AG09319 (cell line): ENCODE results near the gene NCDN.

Experiments
- DNase-seq: peaks from one replicate; pipeline ENCODE4 v3.0.0-alpha.2; 2010; ENCODE audit warnings: low read depth; ENCODE audit errors: extremely low read depth
- CTCF ChIP-seq: IDR thresholded peaks from 2 replicates; pipeline ENCODE4 v1.5.1; 2011; ENCODE audit warnings: low read depth, mild to moderate bottlenecking, inconsistent platforms, low read length, moderate library complexity

NCDN gene

GRCh38 chr1:35590476-35591040 is 33.0 kb downstream of the NCDN start:
- TF ChIP-seq CTCF = no peak
- DNase-seq = no peak

- no peak for TF ChIP-seq CTCF
- no peak for DNase-seq
Measured at GRCh38 chr1:35591211-35591610, 33.6 kb downstream of the NCDN start.

- DNase-seq = no peak
- TF ChIP-seq CTCF = no peak
Measured at GRCh38 chr1:35592991-35593769, 35.6 kb downstream of the NCDN start.

GRCh38 chr1:35594005-35594760 is 36.6 kb downstream of the NCDN start:
- TF ChIP-seq CTCF = no peak
- DNase-seq = no peak

GRCh38 chr1:35595684-35596083 is 38.1 kb downstream of the NCDN start:
- DNase-seq = no peak
- TF ChIP-seq CTCF = no peak

GRCh38 chr1:35597870-35598269 is 40.3 kb downstream of the NCDN start:
- no peak for TF ChIP-seq CTCF
- DNase-seq = no peak

GRCh38 chr1:35598895-35599294 is 41.3 kb downstream of the NCDN start:
- no peak for DNase-seq
- no peak for TF ChIP-seq CTCF
